Astrocyte (in vitro differentiated cells and primary cell): ENCODE data around the gene IL32.

Source experiments
- EZH2 ChIP-seq: IDR thresholded peaks from 2 replicates; pipeline ENCODE4 v1.6.1; 2012; ENCODE audit warnings: mild to moderate bottlenecking, low read length, inconsistent platforms; ENCODE audit not compliant: insufficient read depth
- TF ChIP-seq, protein P1 (sequence below): IDR thresholded peaks from 2 replicates; pipeline ENCODE4 v1.5.1; 2011; ENCODE audit warnings: low read depth, mild to moderate bottlenecking, inconsistent platforms, low read length, moderate library complexity; ENCODE audit not compliant: insufficient read depth

DNA sequence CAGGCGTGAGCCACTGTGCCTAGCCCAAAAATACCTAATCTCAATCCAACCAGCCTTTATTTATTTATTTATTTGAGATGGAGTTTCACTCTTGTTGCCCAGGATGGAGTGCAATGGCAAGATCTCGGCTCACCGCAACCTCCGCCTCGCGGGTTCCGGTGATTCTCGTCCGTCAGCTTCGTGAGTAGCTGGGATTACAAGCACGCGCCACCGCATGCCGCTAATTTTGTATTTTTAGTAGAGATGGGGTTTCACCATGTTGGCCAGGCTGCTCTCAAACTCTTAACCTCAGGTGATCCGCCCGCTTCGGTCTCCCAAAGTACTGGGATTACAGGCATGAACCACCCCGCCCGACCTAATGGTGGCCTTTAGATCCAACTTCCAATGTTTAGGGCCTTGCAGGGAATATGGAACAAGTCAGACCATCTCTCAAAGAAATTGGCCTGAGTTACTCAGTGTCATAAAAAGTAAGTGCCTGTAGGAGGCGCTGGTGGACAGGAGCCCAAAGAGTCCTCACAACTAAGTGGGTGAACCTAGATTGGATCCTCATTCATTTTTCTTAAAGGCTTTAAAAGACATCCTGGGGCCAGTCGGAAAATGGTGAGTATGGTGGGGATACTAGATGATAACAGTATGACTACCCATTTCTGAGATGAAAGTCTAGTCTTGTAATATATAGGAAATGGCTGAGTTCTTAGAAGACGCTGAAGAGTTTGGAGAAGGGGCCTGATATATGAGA lies 29.0 kb downstream of the IL32 start:
- TF ChIP-seq, protein P1, sequence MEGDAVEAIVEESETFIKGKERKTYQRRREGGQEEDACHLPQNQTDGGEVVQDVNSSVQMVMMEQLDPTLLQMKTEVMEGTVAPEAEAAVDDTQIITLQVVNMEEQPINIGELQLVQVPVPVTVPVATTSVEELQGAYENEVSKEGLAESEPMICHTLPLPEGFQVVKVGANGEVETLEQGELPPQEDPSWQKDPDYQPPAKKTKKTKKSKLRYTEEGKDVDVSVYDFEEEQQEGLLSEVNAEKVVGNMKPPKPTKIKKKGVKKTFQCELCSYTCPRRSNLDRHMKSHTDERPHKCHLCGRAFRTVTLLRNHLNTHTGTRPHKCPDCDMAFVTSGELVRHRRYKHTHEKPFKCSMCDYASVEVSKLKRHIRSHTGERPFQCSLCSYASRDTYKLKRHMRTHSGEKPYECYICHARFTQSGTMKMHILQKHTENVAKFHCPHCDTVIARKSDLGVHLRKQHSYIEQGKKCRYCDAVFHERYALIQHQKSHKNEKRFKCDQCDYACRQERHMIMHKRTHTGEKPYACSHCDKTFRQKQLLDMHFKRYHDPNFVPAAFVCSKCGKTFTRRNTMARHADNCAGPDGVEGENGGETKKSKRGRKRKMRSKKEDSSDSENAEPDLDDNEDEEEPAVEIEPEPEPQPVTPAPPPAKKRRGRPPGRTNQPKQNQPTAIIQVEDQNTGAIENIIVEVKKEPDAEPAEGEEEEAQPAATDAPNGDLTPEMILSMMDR: peak; percentile 41
- no peak for TF ChIP-seq EZH2
